H1 (cell line): ENCODE data around the gene MBP. TPM values are rescaled to one million over a fixed set of nuclear protein-coding genes. Genes with fewer than 3 reads are reported as not detected.

ENCODE experiments used
- CTCF ChIA-PET: fragments of 300-600 bp; sonication (Branson Sonifier 250); formaldehyde crosslinking; loops from one replicate; lab custom pipeline; 2021; ENCODE audit not compliant: partially characterized antibody; lab: Charles Lee
- POLR2A ChIA-PET: fragments of 300-600 bp; sonication (Branson Sonifier 250); formaldehyde crosslinking; loops from one replicate; lab custom pipeline; 2021; ENCODE audit warnings: inconsistent platforms; ENCODE audit not compliant: partially characterized antibody; lab: Charles Lee
- DNase-seq, 2 experiments: peaks; one replicate each; pipeline versions ENCODE4 v3.0.0 to v3.0.0-alpha.2; 2010 to 2022; ENCODE audit warnings: low spot score in 2 of 2, low read depth in 1 of 2, mixed read lengths in 1 of 2
- FAIRE-seq: peaks from 2 replicates; lab custom pipeline; 2011; peaks lifted over from hg19 to GRCh38; lab: Jason Lieb, UNC
- H2AFZ ChIP-seq: 2 replicates; pipeline ENCODE4 v1.8.1; 2012; ENCODE audit warnings: low read length, inconsistent platforms
- H2AK5ac ChIP-seq: 2 replicates; pipeline ENCODE4 v1.6.1; 2013; ENCODE audit warnings: low read depth, low read length
- H2BK120ac ChIP-seq: replicated peaks from 2 replicates; pipeline ENCODE3; 2013; ENCODE audit warnings: low read depth, low read length, inconsistent platforms
- H2BK12ac ChIP-seq: 2 replicates; pipeline ENCODE4 v1.6.1; 2013; ENCODE audit warnings: low read depth, low read length
- H2BK15ac ChIP-seq: 2 replicates; pipeline ENCODE4 v1.6.1; 2013; ENCODE audit warnings: low read length
- H2BK20ac ChIP-seq: 2 replicates; pipeline ENCODE4 v1.6.1; 2013; ENCODE audit warnings: low read length
- H2BK5ac ChIP-seq: 2 replicates; pipeline ENCODE4 v1.6.1; 2013; ENCODE audit warnings: low read depth, low read length
- H3K14ac ChIP-seq: 2 replicates; pipeline ENCODE4 v1.6.1; 2013; ENCODE audit warnings: inconsistent platforms; ENCODE audit not compliant: insufficient read length
- H3K18ac ChIP-seq: 2 replicates; pipeline ENCODE4 v1.6.1; 2013; ENCODE audit warnings: low read length; ENCODE audit errors: extremely low read depth
- H3K23ac ChIP-seq: 2 replicates; pipeline ENCODE4 v1.6.1; 2013; ENCODE audit warnings: inconsistent platforms; ENCODE audit not compliant: insufficient read length
- H3K23me2 ChIP-seq: 2 replicates; pipeline ENCODE4 v1.6.1; 2013; ENCODE audit warnings: low read depth, low read length
- H3K27ac ChIP-seq: 2 replicates; pipeline ENCODE4 v1.6.1; 2011; ENCODE audit warnings: low read depth, low read length, inconsistent platforms
- H3K27me3 ChIP-seq, 4 experiments: replicated peaks in 1 of 4; 1 replicate in 1 of 4; 2 replicates in 3 of 4; pipeline versions ENCODE4 v1.6.1 to v1.8.1; 2011 to 2013; ENCODE audit warnings: low read length in 3 of 4, mild to moderate bottlenecking in 3 of 4, inconsistent platforms in 2 of 4, mixed read lengths in 2 of 4, moderate library complexity in 1 of 4; ENCODE audit not compliant: control insufficient read depth in 3 of 4, insufficient read depth in 3 of 4; ENCODE audit errors: extremely low read depth in 1 of 4
- H3K36me3 ChIP-seq, 4 experiments: 2 replicates each; pipeline versions ENCODE4 v1.6.1 to v1.8.1; 2011 to 2013; ENCODE audit warnings: mild to moderate bottlenecking in 4 of 4, low read length in 3 of 4, moderate library complexity in 2 of 4, control low read depth in 1 of 4, inconsistent platforms in 1 of 4; ENCODE audit not compliant: insufficient read depth in 4 of 4, control insufficient read depth in 2 of 4
- H3K4ac ChIP-seq: replicated peaks from 2 replicates; pipeline ENCODE3; 2013; ENCODE audit warnings: low read length, low read depth, mixed read lengths, inconsistent platforms; ENCODE audit not compliant: insufficient read length
- H3K4me1 ChIP-seq, 4 experiments: replicated peaks in 1 of 4; 1 replicate in 1 of 4; 2 replicates in 3 of 4; pipeline versions ENCODE4 v1.6.1 to v1.8.1; 2011 to 2013; ENCODE audit warnings: low read length in 3 of 4, inconsistent platforms in 2 of 4, mixed read lengths in 1 of 4; ENCODE audit not compliant: insufficient read depth in 4 of 4, control insufficient read depth in 3 of 4
- H3K4me2 ChIP-seq, 2 experiments: 2 replicates each; pipeline versions ENCODE4 v1.6.1 to v1.8.1; 2011 to 2013; ENCODE audit warnings: low read depth in 2 of 2, low read length in 2 of 2, control low read depth in 1 of 2, inconsistent platforms in 1 of 2, mild to moderate bottlenecking in 1 of 2; ENCODE audit not compliant: insufficient read depth in 1 of 2
- H3K4me3 ChIP-seq, 4 experiments: fragments of 200-600, 300-600 bp in 1 of 4; sonication (generic), shearing (Covaris generic), sonication (Bioruptor Twin) in 1 of 4; 2 replicates each; pipeline versions ENCODE4 v1.5.1 to v1.8.1; 2011 to 2016; ENCODE audit warnings: low read length in 4 of 4, low read depth in 3 of 4, control low read depth in 2 of 4, inconsistent platforms in 2 of 4, mild to moderate bottlenecking in 2 of 4, mixed read lengths in 1 of 4, moderate library complexity in 1 of 4; ENCODE audit not compliant: insufficient read depth in 2 of 4; ENCODE audit errors: extremely low read depth in 1 of 4
- H3K56ac ChIP-seq: replicated peaks from 2 replicates; pipeline ENCODE3; 2013; ENCODE audit warnings: low read depth, mild to moderate bottlenecking, mixed read lengths, low read length, inconsistent platforms; ENCODE audit not compliant: insufficient read length
- H3K79me1 ChIP-seq: 2 replicates; pipeline ENCODE4 v1.6.1; 2013; ENCODE audit warnings: low read depth, low read length, control low read depth
- H3K79me2 ChIP-seq, 2 experiments: 2 replicates each; pipeline versions ENCODE4 v1.6.1 to v1.8.1; 2012 to 2013; ENCODE audit warnings: low read length in 2 of 2, mild to moderate bottlenecking in 2 of 2, inconsistent platforms in 1 of 2; ENCODE audit not compliant: insufficient read depth in 2 of 2, control insufficient read depth in 1 of 2
- H3K9ac ChIP-seq, 4 experiments: replicated peaks in 1 of 4; 1 replicate in 1 of 4; 2 replicates in 3 of 4; pipeline versions ENCODE4 v1.6.1 to v1.8.1; 2011 to 2013; ENCODE audit warnings: low read depth in 3 of 4, low read length in 3 of 4, control low read depth in 2 of 4, mild to moderate bottlenecking in 2 of 4, moderate library complexity in 2 of 4, inconsistent platforms in 1 of 4; ENCODE audit errors: extremely low read depth in 1 of 4
- H3K9me3 ChIP-seq, 2 experiments: 2 replicates each; pipeline versions ENCODE4 v1.6.1 to v1.8.1; 2012 to 2013; ENCODE audit warnings: mild to moderate bottlenecking in 2 of 2, moderate library complexity in 2 of 2, control low read depth in 1 of 2, inconsistent platforms in 1 of 2, low read depth in 1 of 2, low read length in 1 of 2, mixed read lengths in 1 of 2; ENCODE audit not compliant: insufficient read depth in 2 of 2
- H4K20me1 ChIP-seq, 2 experiments: replicated peaks in 1 of 2; 2 replicates each; pipeline versions ENCODE3 to v1.8.1; 2011 to 2013; ENCODE audit warnings: inconsistent platforms in 2 of 2, low read length in 2 of 2, mild to moderate bottlenecking in 1 of 2; ENCODE audit not compliant: insufficient read depth in 2 of 2, control insufficient read depth in 1 of 2
- H4K5ac ChIP-seq: 2 replicates; pipeline ENCODE4 v1.6.1; 2013; ENCODE audit warnings: low read length, low read depth, mixed read lengths, inconsistent platforms; ENCODE audit not compliant: insufficient read length
- H4K8ac ChIP-seq: 2 replicates; pipeline ENCODE4 v1.8.0; 2013; ENCODE audit warnings: mild to moderate bottlenecking, moderate library complexity, low read length, inconsistent platforms; ENCODE audit not compliant: insufficient read depth; ENCODE audit errors: extremely low read depth
- H4K91ac ChIP-seq: replicated peaks from 2 replicates; pipeline ENCODE3; 2013; ENCODE audit warnings: low read length, mixed read lengths, inconsistent platforms; ENCODE audit not compliant: insufficient read length
- MAFK ChIP-seq: IDR thresholded peaks from 2 replicates; pipeline ENCODE4 v1.6.1; 2012; ENCODE audit warnings: low read depth, mild to moderate bottlenecking, improper control_type of control experiment, low read length
- SIRT6 ChIP-seq: IDR thresholded peaks from one replicate; pipeline ENCODE4 v1.7.1; 2012; ENCODE audit warnings: low read length, inconsistent platforms
- SIX5 ChIP-seq: IDR thresholded peaks from 2 replicates; pipeline ENCODE4 v1.6.1; 2011; ENCODE audit warnings: mild to moderate bottlenecking, low read depth, low read length
- SUZ12 ChIP-seq: fragments of 200-600 bp; sonication (generic); IDR thresholded peaks from 2 replicates; pipeline ENCODE4 v1.6.1; 2012; ENCODE audit warnings: mild to moderate bottlenecking, inconsistent platforms, low read length, moderate library complexity, mixed read lengths
- TAF1 ChIP-seq: IDR thresholded peaks from 2 replicates; pipeline ENCODE4 v1.6.1; 2011; ENCODE audit warnings: mild to moderate bottlenecking, low read depth, low read length
- TAF7 ChIP-seq: optimal IDR thresholded peaks from 2 replicates; pipeline ENCODE3; 2011; ENCODE audit warnings: low read depth, mild to moderate bottlenecking, inconsistent platforms, low read length, moderate library complexity, borderline replicate concordance
- YY1 ChIP-seq: IDR thresholded peaks from 2 replicates; pipeline ENCODE4 v1.6.1; 2011; ENCODE audit warnings: low read depth, mild to moderate bottlenecking, low read length
- WGBS, 2 experiments: shearing (Covaris generic) in 1 of 2; methylation state at CpG; one replicate each; pipeline versions ENCODE4 v1.1.6 to v1.1.7; 2013 to 2015; ENCODE audit warnings: low lambda C conversion rate in 2 of 2, mixed read lengths in 2 of 2, inconsistent platforms in 1 of 2, low coverage in 1 of 2, missing lambda C conversion rate in 1 of 2; ENCODE audit not compliant: insufficient replicate concordance in 2 of 2, insufficient coverage in 1 of 2, insufficient read length in 1 of 2; ENCODE audit errors: extremely low coverage in 1 of 2, missing lambda C conversion rate in 1 of 2; 5-methylcytosine and 5-hydroxymethylcytosine counted together
- polyA plus RNA-seq, 7 experiments: library from polyadenylated mRNA; depleted of rRNA in 3 of 7; stranded (reverse) in 5 of 7; unstranded in 2 of 7; fragments of >200 nt in 5 of 7; fragments of 200-250 nt in 2 of 7; gene quantifications; 1 replicate in 5 of 7; 2 replicates in 1 of 7; 4 replicates in 1 of 7; pipeline versions ENCODE4 v1.2.1 to v1.2.3, GENCODE V29; 2011 to 2013; ENCODE audit warnings: missing spikeins in 2 of 7, mixed read lengths in 2 of 7
- total RNA-seq: library from RNA; stranded (reverse); fragmentation: NEBNext Ultra II Directional; extraction: Animal tissue kit (Norgen Biotek cat#: 25700); gene quantifications from 2 replicates; pipeline ENCODE4 v1.2.1, GENCODE V29; 2021
- TF ChIP-seq, protein P1 (sequence below): IDR thresholded peaks from 2 replicates; pipeline ENCODE4 v1.6.1; 2012; ENCODE audit warnings: inconsistent platforms
- TF ChIP-seq, protein P2 (sequence below): IDR thresholded peaks from 2 replicates; pipeline ENCODE4 v1.6.1; 2012; ENCODE audit warnings: low read length, inconsistent platforms
- TF ChIP-seq, protein P3 (sequence below): IDR thresholded peaks from 2 replicates; pipeline ENCODE4 v1.6.1; 2011; ENCODE audit warnings: low read depth, mild to moderate bottlenecking, low read length; ENCODE audit not compliant: insufficient read depth

The MBP gene
- total and polyA plus RNA-seq, 2 of the 8 experiments (the other 6 are each of a cell fraction or from before 2014, with no cell fraction given) = 7.7 to 19.2 TPM

DNA sequence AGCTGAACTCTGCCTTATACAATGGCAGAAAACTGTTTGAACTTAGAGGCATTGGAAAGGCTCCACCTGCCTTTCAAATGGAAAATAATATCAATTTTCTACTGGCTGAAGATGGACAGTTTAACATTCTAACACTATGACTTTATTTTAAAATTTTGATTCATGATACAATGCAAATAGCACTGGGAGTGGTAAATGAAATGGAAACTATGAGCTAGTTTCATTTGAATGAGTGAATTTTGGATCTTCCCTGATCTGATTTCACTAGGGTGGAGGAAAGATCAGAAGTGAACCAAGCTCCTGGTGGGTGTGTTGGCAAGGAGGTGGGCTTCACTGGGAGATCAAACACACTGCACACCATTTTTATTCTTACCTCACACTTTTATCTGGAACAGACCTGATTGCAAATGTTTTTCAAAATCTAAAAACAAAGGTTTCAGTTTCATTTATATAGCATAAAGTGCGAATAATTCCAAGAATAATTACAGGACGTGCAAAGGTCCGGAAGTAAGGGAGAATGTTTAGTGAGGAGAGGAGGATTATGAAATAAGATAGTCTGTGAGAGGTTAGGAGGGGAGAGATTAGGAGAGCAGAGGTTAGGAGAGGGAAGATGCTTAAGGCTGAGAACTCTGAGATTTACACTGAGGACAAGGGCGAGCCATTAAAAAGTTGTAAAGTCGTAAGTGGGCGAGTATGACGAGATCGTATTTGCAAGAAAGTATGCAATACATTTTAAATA lies 18.6 kb upstream of the MBP start:
- Histone ChIP-seq H3K27me3 (no peaks in the 10 kb centered on the region), H3K27ac (no peak overlapping the region), H3K9me3 (peaks cover 0 to 6% of the 10 kb centered on the region in 2 experiments; a peak in 1 of 4 replicates), H3K18ac (no peak overlapping the region), H3K14ac (no peak overlapping the region), H3K56ac (no peak overlapping the region), H4K91ac (no peak overlapping the region), H2BK15ac (no peak overlapping the region), H3K23me2 (no peaks in the 10 kb centered on the region), H2BK120ac (no peak overlapping the region), H3K23ac (no peak overlapping the region), H4K5ac (no peak overlapping the region), H2BK20ac (no peak overlapping the region), H3K36me3 (no peaks in the 10 kb centered on the region), H2AFZ (no peak overlapping the region), H2AK5ac (no peak overlapping the region), H3K4me2 (no peak overlapping the region), H2BK12ac (no peak overlapping the region), H3K4ac (no peak overlapping the region), H3K9ac (no peak overlapping the region), H4K20me1 (no peaks in the 10 kb centered on the region), H2BK5ac (no peak overlapping the region), H4K8ac (no peak overlapping the region), H3K4me1 (peaks cover 0 to 2% (median 0%) of the 10 kb centered on the region in 4 experiments; a peak in 2 of 7 replicates), H3K79me2 (no peaks in the 10 kb centered on the region), H3K79me1 (no peaks in the 10 kb centered on the region), H3K4me3 (no peak overlapping the region)
- POLR2A ChIA-PET = no interaction called here
- DNase-seq (no peak), FAIRE-seq (no peak)
- WGBS, 2 experiments = 91 to 100% methylated on average over 2 to 8 of the region's 8 CpGs
- CTCF ChIA-PET = interaction anchor here (0.5 to 4.5 kb wide), 3 partner anchors 10 to 60 kb away, joined by 3 to 20 read pairs (median 4); no protein-coding TSS in a partner anchor
- TF ChIP-seq, protein P1, sequence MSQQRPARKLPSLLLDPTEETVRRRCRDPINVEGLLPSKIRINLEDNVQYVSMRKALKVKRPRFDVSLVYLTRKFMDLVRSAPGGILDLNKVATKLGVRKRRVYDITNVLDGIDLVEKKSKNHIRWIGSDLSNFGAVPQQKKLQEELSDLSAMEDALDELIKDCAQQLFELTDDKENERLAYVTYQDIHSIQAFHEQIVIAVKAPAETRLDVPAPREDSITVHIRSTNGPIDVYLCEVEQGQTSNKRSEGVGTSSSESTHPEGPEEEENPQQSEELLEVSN = no peak
- TF ChIP-seq TAF7 = no peak
- TF ChIP-seq, protein P2, sequence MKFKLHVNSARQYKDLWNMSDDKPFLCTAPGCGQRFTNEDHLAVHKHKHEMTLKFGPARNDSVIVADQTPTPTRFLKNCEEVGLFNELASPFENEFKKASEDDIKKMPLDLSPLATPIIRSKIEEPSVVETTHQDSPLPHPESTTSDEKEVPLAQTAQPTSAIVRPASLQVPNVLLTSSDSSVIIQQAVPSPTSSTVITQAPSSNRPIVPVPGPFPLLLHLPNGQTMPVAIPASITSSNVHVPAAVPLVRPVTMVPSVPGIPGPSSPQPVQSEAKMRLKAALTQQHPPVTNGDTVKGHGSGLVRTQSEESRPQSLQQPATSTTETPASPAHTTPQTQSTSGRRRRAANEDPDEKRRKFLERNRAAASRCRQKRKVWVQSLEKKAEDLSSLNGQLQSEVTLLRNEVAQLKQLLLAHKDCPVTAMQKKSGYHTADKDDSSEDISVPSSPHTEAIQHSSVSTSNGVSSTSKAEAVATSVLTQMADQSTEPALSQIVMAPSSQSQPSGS = no peak
- no peak for TF ChIP-seq TAF1
- TF ChIP-seq MAFK = no peak
- no peak for TF ChIP-seq YY1
- TF ChIP-seq SUZ12 = no peak
- TF ChIP-seq, protein P3, sequence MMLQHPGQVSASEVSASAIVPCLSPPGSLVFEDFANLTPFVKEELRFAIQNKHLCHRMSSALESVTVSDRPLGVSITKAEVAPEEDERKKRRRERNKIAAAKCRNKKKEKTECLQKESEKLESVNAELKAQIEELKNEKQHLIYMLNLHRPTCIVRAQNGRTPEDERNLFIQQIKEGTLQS = no peak
- no peak for TF ChIP-seq SIX5
- TF ChIP-seq SIRT6 = no peak
